ENCODE data around the gene RPL15.
"Not testable (repeated sequence)": the region's sequence is repeated elsewhere in the genome, so short reads cannot be mapped to it uniquely, and the experiment has no call there.

RPL15 gene

GRCh38 chr3:23870663-23871043 lies 46.3 kb upstream of the RPL15 start:
- not testable (repeated sequence) for H4K91ac ChIP-seq (ENCODE audit: low read depth, low read length, poor library complexity); H3K4me3 ChIP-seq (ENCODE audit: low read length in 2 of 2); H2BK12ac ChIP-seq (ENCODE audit: low read length); H2BK5ac ChIP-seq (ENCODE audit: low read length); H3K79me1 ChIP-seq (ENCODE audit: low read depth, low read length); H3K27me3 ChIP-seq (ENCODE audit: control insufficient read depth in 3 of 3, insufficient read depth in 3 of 3, low read depth in 1 of 3, low read length in 3 of 3); H4K8ac ChIP-seq (ENCODE audit: low read depth, low read length); H2AK5ac ChIP-seq (ENCODE audit: low read depth, low read length); H3K4ac ChIP-seq (ENCODE audit: low read length); H3K4me2 ChIP-seq (ENCODE audit: insufficient read depth, low read length, poor library complexity, severe bottlenecking); H3K18ac ChIP-seq (ENCODE audit: low read length); H3K23ac ChIP-seq (ENCODE audit: low read depth, low read length, poor library complexity); H3K14ac ChIP-seq (ENCODE audit: low read length); H3K9ac ChIP-seq (ENCODE audit: low read depth, low read length, poor library complexity); H2BK120ac ChIP-seq (ENCODE audit: low read depth, low read length); H3K9me3 ChIP-seq (replicated peaks in 1 of 2; ENCODE audit: control insufficient read depth in 2 of 2, insufficient read depth in 1 of 2, low read depth in 1 of 2, low read length in 2 of 2); H2AFZ ChIP-seq (ENCODE audit: low read length); DNase-seq (ENCODE audit: low spot score); H2BK15ac ChIP-seq (ENCODE audit: low read length); H3K27ac ChIP-seq (replicated peaks; ENCODE audit: low read length); H3K36me3 ChIP-seq (replicated peaks in 1 of 2; ENCODE audit: control insufficient read depth in 2 of 2, insufficient read depth in 2 of 2, low read length in 2 of 2)
- peaks cover 8 to 17% of the 10 kb centered on the region in 2 donors for H3K4me1 ChIP-seq (ENCODE audit: control insufficient read depth in 2 of 2, insufficient read depth in 1 of 2, low read depth in 1 of 2, low read length in 2 of 2)
- WGBS, 2 donors (ENCODE audit: extremely low coverage in 2 of 2, insufficient read length in 2 of 2, insufficient replicate concordance in 1 of 2) = no CpG with 5 or more reads among the region's 5 CpGs

- not testable (repeated sequence) for H3K79me1 ChIP-seq (ENCODE audit: low read depth, low read length); H2BK15ac ChIP-seq (ENCODE audit: low read length); H2BK120ac ChIP-seq (ENCODE audit: low read depth, low read length); H3K9me3 ChIP-seq (replicated peaks in 1 of 2; ENCODE audit: control insufficient read depth in 2 of 2, insufficient read depth in 1 of 2, low read depth in 1 of 2, low read length in 2 of 2); H2BK12ac ChIP-seq (ENCODE audit: low read length); DNase-seq (ENCODE audit: low spot score); H2BK5ac ChIP-seq (ENCODE audit: low read length); H3K4me3 ChIP-seq (ENCODE audit: low read length in 2 of 2); H3K14ac ChIP-seq (ENCODE audit: low read length); H3K18ac ChIP-seq (ENCODE audit: low read length); H2AFZ ChIP-seq (ENCODE audit: low read length); H3K4ac ChIP-seq (ENCODE audit: low read length); H2AK5ac ChIP-seq (ENCODE audit: low read depth, low read length); H3K9ac ChIP-seq (ENCODE audit: low read depth, low read length, poor library complexity); H3K36me3 ChIP-seq (replicated peaks in 1 of 2; ENCODE audit: control insufficient read depth in 2 of 2, insufficient read depth in 2 of 2, low read length in 2 of 2); H4K91ac ChIP-seq (ENCODE audit: low read depth, low read length, poor library complexity); H3K23ac ChIP-seq (ENCODE audit: low read depth, low read length, poor library complexity); H3K4me2 ChIP-seq (ENCODE audit: insufficient read depth, low read length, poor library complexity, severe bottlenecking); H4K8ac ChIP-seq (ENCODE audit: low read depth, low read length); H3K27ac ChIP-seq (replicated peaks; ENCODE audit: low read length); H3K27me3 ChIP-seq (ENCODE audit: control insufficient read depth in 3 of 3, insufficient read depth in 3 of 3, low read depth in 1 of 3, low read length in 3 of 3)
- no CpG with 5 or more reads among the region's 34 CpGs for WGBS, 2 donors (ENCODE audit: extremely low coverage in 2 of 2, insufficient read length in 2 of 2, insufficient replicate concordance in 1 of 2)
- peaks cover 3 to 15% of the 10 kb centered on the region in 2 donors for H3K4me1 ChIP-seq (ENCODE audit: control insufficient read depth in 2 of 2, insufficient read depth in 1 of 2, low read depth in 1 of 2, low read length in 2 of 2)
These were observed 45.6 kb upstream of the RPL15 start for GRCh38 chr3:23871361-23871760.

- H2BK15ac ChIP-seq (ENCODE audit: low read length) = no peak overlapping the region
- no peak overlapping the region for H3K4ac ChIP-seq (ENCODE audit: low read length)
- no peak overlapping the region for H3K4me2 ChIP-seq (ENCODE audit: insufficient read depth, low read length, poor library complexity, severe bottlenecking)
- H3K27me3 ChIP-seq (ENCODE audit: control insufficient read depth in 3 of 3, insufficient read depth in 3 of 3, low read depth in 1 of 3, low read length in 3 of 3) = no peaks in the 10 kb centered on the region
- H3K23ac ChIP-seq (ENCODE audit: low read depth, low read length, poor library complexity) = no peak overlapping the region
- H3K27ac ChIP-seq (replicated peaks; ENCODE audit: low read length) = no peak overlapping the region
- no peaks in the 10 kb centered on the region for H3K36me3 ChIP-seq (replicated peaks in 1 of 2; ENCODE audit: control insufficient read depth in 2 of 2, insufficient read depth in 2 of 2, low read length in 2 of 2)
- H3K4me1 ChIP-seq (ENCODE audit: control insufficient read depth in 2 of 2, insufficient read depth in 1 of 2, low read depth in 1 of 2, low read length in 2 of 2) = peaks cover 2 to 5% of the 10 kb centered on the region in 2 donors
- no peak overlapping the region for H2BK5ac ChIP-seq (ENCODE audit: low read length)
- no peak overlapping the region for H3K9ac ChIP-seq (ENCODE audit: low read depth, low read length, poor library complexity)
- no peak overlapping the region for H3K14ac ChIP-seq (ENCODE audit: low read length)
- peaks cover 3% of the 10 kb centered on the region for H3K79me1 ChIP-seq (ENCODE audit: low read depth, low read length)
- no peak overlapping the region for H4K91ac ChIP-seq (ENCODE audit: low read depth, low read length, poor library complexity)
- no peak overlapping the region for H2AFZ ChIP-seq (ENCODE audit: low read length)
- H2BK12ac ChIP-seq (ENCODE audit: low read length) = no peak overlapping the region
- H2BK120ac ChIP-seq (ENCODE audit: low read depth, low read length) = no peak overlapping the region
- H4K8ac ChIP-seq (ENCODE audit: low read depth, low read length) = no peak overlapping the region
- no peak overlapping the region for H2AK5ac ChIP-seq (ENCODE audit: low read depth, low read length)
- no peak overlapping the region for H3K18ac ChIP-seq (ENCODE audit: low read length)
- no CpG with 5 or more reads among the region's 3 CpGs for WGBS, 2 donors (ENCODE audit: extremely low coverage in 2 of 2, insufficient read length in 2 of 2, insufficient replicate concordance in 1 of 2)
- H3K9me3 ChIP-seq (replicated peaks in 1 of 2; ENCODE audit: control insufficient read depth in 2 of 2, insufficient read depth in 1 of 2, low read depth in 1 of 2, low read length in 2 of 2) = peaks cover 0 to 1% of the 10 kb centered on the region in 2 donors
- H3K4me3 ChIP-seq (ENCODE audit: low read length in 2 of 2) = no peak overlapping the region
- DNase-seq (ENCODE audit: low spot score) = no peak
These were observed 44.6 kb upstream of the RPL15 start for GRCh38 chr3:23872330-23872729.

- Histone ChIP-seq H2BK5ac (ENCODE audit: low read length) (no peak overlapping the region), H3K14ac (ENCODE audit: low read length) (no peak overlapping the region), H2AFZ (ENCODE audit: low read length) (no peak overlapping the region), H2BK120ac (ENCODE audit: low read depth, low read length) (no peak overlapping the region), H4K8ac (ENCODE audit: low read depth, low read length) (no peak overlapping the region), H3K27ac (replicated peaks; ENCODE audit: low read length) (no peak overlapping the region), H3K36me3 (replicated peaks in 1 of 2; ENCODE audit: control insufficient read depth in 2 of 2, insufficient read depth in 2 of 2, low read length in 2 of 2) (peaks cover 6 to 10% of the 10 kb centered on the region in 2 donors), H3K4me1 (ENCODE audit: control insufficient read depth in 2 of 2, insufficient read depth in 1 of 2, low read depth in 1 of 2, low read length in 2 of 2) (peaks cover 0 to 2% of the 10 kb centered on the region in 2 donors), H4K91ac (ENCODE audit: low read depth, low read length, poor library complexity) (no peak overlapping the region), H3K23ac (ENCODE audit: low read depth, low read length, poor library complexity) (no peak overlapping the region), H2BK12ac (ENCODE audit: low read length) (no peak overlapping the region), H3K4me3 (ENCODE audit: low read length in 2 of 2) (no peak overlapping the region), H3K4ac (ENCODE audit: low read length) (no peak overlapping the region), H3K27me3 (ENCODE audit: control insufficient read depth in 3 of 3, insufficient read depth in 3 of 3, low read depth in 1 of 3, low read length in 3 of 3) (no peaks in the 10 kb centered on the region), H3K4me2 (ENCODE audit: insufficient read depth, low read length, poor library complexity, severe bottlenecking) (no peak overlapping the region), H3K18ac (ENCODE audit: low read length) (no peak overlapping the region), H3K79me1 (ENCODE audit: low read depth, low read length) (peaks cover 9% of the 10 kb centered on the region), H2BK15ac (ENCODE audit: low read length) (no peak overlapping the region), H3K9me3 (replicated peaks in 1 of 2; ENCODE audit: control insufficient read depth in 2 of 2, insufficient read depth in 1 of 2, low read depth in 1 of 2, low read length in 2 of 2) (peaks cover 6 to 12% of the 10 kb centered on the region in 2 donors), H3K9ac (ENCODE audit: low read depth, low read length, poor library complexity) (no peak overlapping the region), H2AK5ac (ENCODE audit: low read depth, low read length) (no peak overlapping the region)
- no CpG with 5 or more reads among the region's 2 CpGs for WGBS, 2 donors (ENCODE audit: extremely low coverage in 2 of 2, insufficient read length in 2 of 2, insufficient replicate concordance in 1 of 2)
- DNase-seq (ENCODE audit: low spot score) = no peak
These were observed 43.0 kb upstream of the RPL15 start for GRCh38 chr3:23873941-23874340.

Data from neuronal stem cell (in vitro differentiated cells).